Right lobe of liver (tissue), 6 donors: ENCODE data around the gene CFAP46. TPM values are rescaled to one million over a fixed set of nuclear protein-coding genes. Genes with fewer than 3 reads are reported as not detected.

Experiments
- ATAC-seq, 4 donors: fragments of 200-7000 bp; cut with Tn5 transposase; one replicate each; pipeline ENCODE4 v1.9.1; 2020; ENCODE audit warnings: mild to moderate bottlenecking in 4 of 4, moderate library complexity in 4 of 4
- DNase-seq, 3 donors: peaks; one replicate each; pipeline ENCODE4 v3.0.0-alpha.2; 2020
- H3K27ac ChIP-seq, 3 donors: fragments of 200-600 bp; one replicate each; pipeline ENCODE4 v1.8.0; 2022
- H3K27me3 ChIP-seq, 2 donors: fragments of 200-600 bp; one replicate each; pipeline ENCODE4 v1.8.0; 2022
- H3K36me3 ChIP-seq, 4 donors: fragments of 200-600 bp; sonication (generic) in 1 of 4; one replicate each; pipeline versions ENCODE4 v1.5.1 to v1.8.0; 2017 to 2022; ENCODE audit warnings: control low read depth in 1 of 4
- H3K4me1 ChIP-seq, 4 donors: fragments of 200-600 bp; sonication (generic) in 1 of 4; one replicate each; pipeline versions ENCODE4 v1.5.1 to v1.8.0; 2017 to 2022; ENCODE audit warnings: control low read depth in 1 of 4
- H3K4me3 ChIP-seq, 3 donors: fragments of 200-600 bp; one replicate each; pipeline ENCODE4 v1.8.0; 2022
- H3K9me3 ChIP-seq, 4 donors: fragments of 200-600 bp; sonication (generic) in 1 of 4; one replicate each; pipeline versions ENCODE4 v1.5.1 to v1.8.0; 2017 to 2022; ENCODE audit warnings: control low read depth in 1 of 4
- CTCF ChIP-seq, 4 donors: fragments of 200-600 bp in 3 of 4; fragments of 450-650 bp in 1 of 4; IDR thresholded peaks; one replicate each; pipeline versions ENCODE4 v1.5.1 to v1.8.0; 2016 to 2022; ENCODE audit warnings: antibody characterized with exemption in 4 of 4, mild to moderate bottlenecking in 2 of 4
- POLR2A ChIP-seq: fragments of 450-650 bp; IDR thresholded peaks from one replicate; pipeline ENCODE4 v1.6.1; 2017; ENCODE audit warnings: antibody characterized with exemption, mild to moderate bottlenecking
- WGBS: methylation state at CpG from one replicate; pipeline ENCODE4 v1.1.6; 2018; ENCODE audit warnings: low coverage, low lambda C conversion rate; ENCODE audit not compliant: insufficient coverage; ENCODE audit errors: missing lambda C conversion rate; 5-methylcytosine and 5-hydroxymethylcytosine counted together
- intact Hi-C, 2 donors: fragments of 100-400 bp; cut with DNase I; formaldehyde crosslinking; loops; one replicate each; pipeline versions ENCODE4 v1.11.2 to v1.14.1; 2022
- total RNA-seq, 6 experiments: library from RNA; depleted of rRNA in 2 of 6; stranded (reverse); fragments of >200 nt in 2 of 6; fragmentation: NEBNext Ultra II Directional in 3 of 6; extraction: Animal tissue kit (Norgen Biotek cat#: 25700) in 3 of 6; gene quantifications; one replicate each; pipeline versions ENCODE4 v1.1.0 to v1.2.4, GENCODE V29; 2016 to 2023
- donor health status: DM: no; HTN: yes; CAD: no.
- donor health status: DM: no; HTN: no; CAD: no.
- donor health status: DM: no; HTN: no; CAD: no.
- donor health status: DM: no; HTN: yes; CAD: no.
- donor health status: DM: no; HTN: yes; CAD: no.

Gene CFAP46
- total RNA-seq, 6 experiments from 2014 or later = 0.16 to 0.67 (median 0.32) TPM

GRCh38 chr10:132886211-132887099, 55.9 kb downstream of the CFAP46 start:
- no peak for TF ChIP-seq CTCF (IDR thresholded peaks at IDR 0.05)
- no peak for TF ChIP-seq POLR2A
- H3K4me1 ChIP-seq = no peaks in the 10 kb centered on the region
- H3K27me3 ChIP-seq = no peaks in the 10 kb centered on the region
- no peak overlapping the region for H3K4me3 ChIP-seq
- no peak overlapping the region for H3K27ac ChIP-seq
- 34% methylated on average over 2 of the region's 35 CpGs for WGBS
- no peaks in the 10 kb centered on the region for H3K36me3 ChIP-seq
- no peaks in the 10 kb centered on the region for H3K9me3 ChIP-seq
- intact Hi-C loops = no loop called here
- DNase-seq = peak; percentile 18 to 39 (median 32)
- ATAC-seq = no peak

- no peak for TF ChIP-seq POLR2A
- no peak for TF ChIP-seq CTCF (IDR thresholded peaks at IDR 0.05)
- Histone ChIP-seq H3K27me3 (no peaks in the 10 kb centered on the region), H3K9me3 (no peaks in the 10 kb centered on the region), H3K4me1 (no peaks in the 10 kb centered on the region), H3K36me3 (no peaks in the 10 kb centered on the region), H3K27ac (no peak overlapping the region), H3K4me3 (no peak overlapping the region)
- peak; percentile 6 to 39 (median 38) for DNase-seq
- 83% methylated on average over 5 of the region's 31 CpGs for WGBS
- peak in 1 of 4 donors; percentile 8 for ATAC-seq
- intact Hi-C loops = no loop called here
These were observed 56.7 kb downstream of the CFAP46 start for GRCh38 chr10:132885451-132886210.

GRCh38 chr10:132884691-132885271, 57.6 kb downstream of the CFAP46 start:
- ATAC-seq (peak in 1 of 4 donors; percentile 15), DNase-seq (peak; percentile 15 to 44 (median 35))
- no peaks in the 10 kb centered on the region for H3K4me1 ChIP-seq
- no peak overlapping the region for H3K4me3 ChIP-seq
- TF ChIP-seq CTCF (IDR thresholded peaks at IDR 0.05) (no peak), POLR2A (no peak)
- H3K27ac ChIP-seq = no peak overlapping the region
- no peaks in the 10 kb centered on the region for H3K27me3 ChIP-seq
- intact Hi-C loops = no loop called here
- 68% methylated on average over 6 of the region's 28 CpGs for WGBS
- no peaks in the 10 kb centered on the region for H3K36me3 ChIP-seq
- H3K9me3 ChIP-seq = no peaks in the 10 kb centered on the region

- H3K36me3 ChIP-seq = no peaks in the 10 kb centered on the region
- H3K9me3 ChIP-seq = no peaks in the 10 kb centered on the region
- H3K27me3 ChIP-seq = no peaks in the 10 kb centered on the region
- no peak overlapping the region for H3K27ac ChIP-seq
- 56% methylated on average over 5 of the region's 18 CpGs for WGBS
- H3K4me1 ChIP-seq = no peaks in the 10 kb centered on the region
- TF ChIP-seq POLR2A (no peak), CTCF (IDR thresholded peaks at IDR 0.05) (no peak)
- H3K4me3 ChIP-seq = no peak overlapping the region
- intact Hi-C loops = no loop called here
- peak; percentile 9 to 45 (median 36) for DNase-seq
- ATAC-seq = no peak
These were observed 58.3 kb downstream of the CFAP46 start for GRCh38 chr10:132884041-132884440.
